ENCODE data around the gene CLCNKA.

The CLCNKA gene

GRCh38 chr1:16066245-16066644, 44.4 kb downstream of the CLCNKA start:
- DNase-seq, result no peak

GRCh38 chr1:16067127-16067768, 45.4 kb downstream of the CLCNKA start:
- DNase-seq, result peak; percentile 8

DNA sequence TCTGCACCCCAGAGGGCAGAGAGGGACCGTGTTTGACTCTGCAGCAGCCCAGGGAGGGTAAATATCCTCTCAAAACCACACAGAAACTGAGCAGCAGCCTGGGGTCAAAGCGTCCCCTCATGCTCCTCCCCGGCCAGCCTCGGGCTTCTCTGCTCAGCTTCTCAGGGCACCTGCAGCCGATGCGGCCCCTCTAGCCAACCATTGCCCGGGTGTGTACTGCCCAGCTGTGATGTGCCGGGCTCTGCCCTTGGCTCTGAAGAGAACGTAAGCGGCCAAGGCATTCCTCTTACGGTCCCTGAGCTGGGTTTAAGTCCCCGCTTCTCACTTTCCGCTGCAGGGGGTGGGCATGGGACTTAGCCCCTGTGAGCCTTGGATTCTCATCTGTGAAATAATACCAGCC, 46.1 kb downstream of the CLCNKA start:
- no peak for DNase-seq

DNA sequence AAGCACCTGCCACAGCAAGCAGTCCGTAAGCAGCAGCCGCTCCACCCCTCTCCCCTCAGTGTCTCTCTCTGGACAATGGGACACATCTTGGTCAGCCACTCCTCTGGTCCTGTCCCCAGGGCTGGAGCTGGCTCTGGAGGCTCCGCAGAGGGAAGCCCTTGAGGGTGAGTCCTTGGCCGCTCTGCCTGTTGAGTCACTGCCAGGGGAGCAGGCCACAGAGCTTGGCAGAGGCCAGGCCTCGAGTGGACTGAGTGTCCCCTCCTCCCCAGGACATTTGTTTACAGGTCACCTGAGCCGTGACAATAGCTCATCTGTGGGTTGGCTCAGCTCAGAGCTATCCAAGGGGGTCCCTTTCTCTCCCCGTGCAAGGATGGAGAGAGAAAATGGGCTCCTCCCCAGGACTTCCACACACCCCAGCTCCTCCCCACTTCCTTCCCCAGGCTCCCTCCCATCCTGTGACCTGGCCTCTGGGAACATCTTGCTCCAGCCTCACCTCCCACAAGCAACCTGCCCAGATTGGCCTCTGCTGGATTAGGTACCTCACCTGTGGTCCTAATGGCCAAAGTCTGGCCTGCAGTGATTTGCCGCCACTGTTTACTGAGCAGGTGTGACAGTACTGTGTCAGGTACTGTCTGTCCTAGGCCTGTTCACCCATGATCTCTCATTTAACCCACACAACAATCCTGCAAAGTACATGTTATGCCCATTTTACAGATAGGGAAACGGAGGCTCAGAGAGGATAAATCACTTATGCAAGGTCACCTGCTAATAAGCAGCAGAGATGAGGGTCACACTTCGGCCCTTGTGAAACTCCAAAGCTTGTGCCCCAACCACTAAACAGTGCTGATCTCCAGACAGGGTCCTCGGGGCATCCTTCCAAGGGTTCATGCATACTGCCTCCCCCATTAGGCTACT, 46.8 kb downstream of the CLCNKA start:
- DNase-seq, result no peak

DNA sequence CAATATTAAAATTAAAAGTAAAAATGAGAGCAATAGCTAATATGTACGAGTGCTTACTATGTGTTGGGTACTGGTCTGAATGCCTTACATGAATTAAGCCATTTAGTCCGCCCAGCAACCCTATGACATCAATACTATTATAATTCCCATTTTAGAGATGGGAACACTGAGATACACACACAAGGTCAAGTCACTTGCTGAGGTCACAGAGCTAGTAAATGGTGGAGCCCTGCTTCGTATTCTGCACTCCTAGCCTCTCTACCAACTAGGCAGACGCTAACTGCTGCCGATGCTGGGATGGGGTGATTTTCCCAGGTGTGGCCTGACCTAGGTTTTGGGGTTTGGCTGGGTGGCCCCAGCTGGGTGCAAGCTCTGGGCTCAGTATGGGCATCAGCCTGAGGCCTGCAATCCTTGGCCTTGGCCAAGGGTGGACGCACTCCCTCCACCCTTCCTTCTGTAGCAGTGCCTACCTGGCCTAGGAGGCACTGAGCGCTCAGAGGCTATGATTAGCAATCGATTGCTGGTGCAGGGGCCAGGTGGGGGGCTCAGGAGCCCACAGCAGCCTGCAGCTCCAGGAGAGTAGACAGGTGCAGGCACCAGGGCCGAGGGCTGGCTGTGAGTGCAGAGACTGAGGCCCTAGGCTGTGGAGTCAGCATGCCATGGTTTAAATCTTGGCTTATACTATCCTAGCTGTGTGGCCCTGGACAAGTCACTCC, 49.0 kb downstream of the CLCNKA start:
- DNase-seq, result no peak

- DNase-seq, result no peak
Measured at GRCh38 chr1:16071614-16072013, 49.8 kb downstream of the CLCNKA start.

- DNase-seq, result no peak
Measured at GRCh38 chr1:16072095-16072494, 50.3 kb downstream of the CLCNKA start.

DNA sequence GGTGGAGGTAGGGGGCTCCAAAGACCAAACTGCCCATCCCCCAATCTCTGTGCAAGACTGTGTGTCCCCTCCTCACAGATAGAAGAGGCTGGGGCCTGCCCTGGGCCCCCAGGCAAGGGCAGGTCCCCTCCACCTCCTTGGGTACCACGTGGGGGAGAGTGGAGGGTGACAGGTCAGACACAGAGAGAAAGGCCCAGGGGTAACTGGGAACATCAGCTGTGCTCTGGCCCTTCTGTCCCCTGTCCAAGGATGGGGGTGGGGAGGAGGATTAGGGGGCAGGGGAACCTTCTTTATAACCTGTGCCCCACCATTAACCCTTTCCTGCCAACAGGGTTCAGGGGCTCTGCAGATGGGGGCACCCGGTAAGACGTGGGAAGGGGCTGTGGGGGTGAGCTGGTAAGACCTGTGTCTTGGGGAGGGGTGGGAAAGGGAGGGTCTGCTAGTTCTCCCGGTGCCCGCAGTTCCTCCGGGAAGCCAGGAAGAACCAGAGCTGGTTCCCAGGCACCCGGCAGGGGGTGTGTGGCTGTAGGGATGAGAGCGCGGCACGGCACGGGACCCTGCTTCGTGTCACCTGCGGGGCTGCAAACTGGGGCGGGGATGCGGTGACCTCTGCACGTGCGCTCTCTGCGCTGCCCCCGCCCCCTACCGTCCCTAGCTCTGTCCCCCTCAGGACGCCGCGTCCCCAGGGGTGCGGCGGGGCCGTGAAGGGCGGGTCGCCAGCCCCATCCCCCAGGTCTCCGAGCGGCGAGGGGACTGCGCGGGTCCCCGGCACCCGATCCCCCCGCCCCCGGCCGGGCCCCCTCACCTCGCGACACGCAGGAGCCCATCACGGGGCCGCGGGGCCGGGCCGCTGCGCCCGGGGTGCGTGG, 51.0 kb downstream of the CLCNKA start:
- DNase-seq, result no peak

DNA sequence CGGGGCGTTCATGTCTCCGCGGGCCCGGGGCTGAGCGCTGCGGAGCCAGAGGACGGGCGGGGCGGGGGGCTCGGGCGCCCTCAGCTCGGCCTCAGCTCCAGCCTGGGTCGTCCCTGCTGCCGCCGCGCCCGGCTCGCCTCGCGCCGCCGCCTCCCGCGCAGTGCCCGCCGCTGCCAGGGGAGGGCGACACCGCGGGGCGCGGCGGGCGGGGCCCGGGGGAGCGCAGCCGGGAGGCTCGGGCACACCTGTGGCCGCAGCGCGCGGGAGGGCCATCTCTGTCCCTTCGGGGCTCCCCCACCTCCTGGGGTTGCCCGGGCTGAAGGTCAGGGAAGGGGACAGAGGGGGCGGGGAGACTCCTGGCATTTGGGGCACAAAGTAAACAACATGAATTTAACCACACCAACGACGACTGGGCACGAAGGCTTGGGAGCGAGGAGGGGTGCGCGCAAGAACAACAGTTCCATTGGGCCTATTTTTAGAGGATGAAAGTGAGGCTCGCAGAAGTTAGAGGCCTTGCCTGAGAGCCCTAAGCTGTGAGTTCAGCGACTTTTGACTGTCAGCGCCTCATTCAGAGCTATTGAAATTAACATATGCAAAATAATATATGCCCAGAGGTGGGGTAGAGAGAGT, 51.8 kb downstream of the CLCNKA start, which contains the start of gene FAM131C:
FAM131C (minus strand) TSS at position 162 of the 630 bp plus-strand sequence. CDS start 209 bp downstream, outside the sequence.
- no peak for DNase-seq

GRCh38 chr1:16074217-16074616, 52.4 kb downstream of the CLCNKA start:
- DNase-seq, result no peak

DNA sequence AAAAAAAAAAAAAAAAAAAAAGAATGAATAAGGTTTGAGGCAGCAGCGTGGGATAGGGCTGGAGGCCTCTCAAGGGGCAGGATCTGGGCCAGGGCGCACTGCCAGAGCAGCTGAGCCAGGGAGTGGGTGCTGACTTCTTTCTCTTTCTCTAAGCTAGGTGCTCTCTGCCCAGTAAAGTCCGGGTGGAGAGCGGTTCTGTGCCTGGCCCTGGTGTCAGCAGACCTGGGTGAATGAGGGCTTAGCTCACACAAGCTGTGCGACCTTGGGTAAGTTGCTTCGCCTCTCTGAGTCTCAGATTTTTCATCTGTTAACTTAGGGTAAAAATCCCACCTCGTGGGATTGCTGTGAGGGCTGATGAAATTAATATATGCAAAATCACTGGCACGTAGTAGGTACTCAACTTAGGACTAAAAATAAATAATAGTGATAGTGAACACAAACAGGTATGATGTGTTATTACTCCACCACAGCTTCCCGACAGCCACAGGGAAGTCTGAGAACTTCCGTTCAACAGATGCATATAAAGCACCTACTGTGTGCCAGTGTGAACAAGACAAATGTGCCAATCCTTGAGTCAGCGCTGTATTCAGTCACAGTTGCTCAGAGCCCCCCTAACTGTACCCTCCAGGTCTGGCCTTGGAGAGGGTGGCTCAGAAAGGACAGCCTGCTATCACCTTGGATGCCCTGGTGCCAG, 53.6 kb downstream of the CLCNKA start:
- no peak for DNase-seq

- DNase-seq, result no peak
Measured at GRCh38 chr1:16076031-16076864, 54.4 kb downstream of the CLCNKA start.

GRCh38 chr1:16076865-16077238, 55.0 kb downstream of the CLCNKA start:
- DNase-seq, result no peak

DNA sequence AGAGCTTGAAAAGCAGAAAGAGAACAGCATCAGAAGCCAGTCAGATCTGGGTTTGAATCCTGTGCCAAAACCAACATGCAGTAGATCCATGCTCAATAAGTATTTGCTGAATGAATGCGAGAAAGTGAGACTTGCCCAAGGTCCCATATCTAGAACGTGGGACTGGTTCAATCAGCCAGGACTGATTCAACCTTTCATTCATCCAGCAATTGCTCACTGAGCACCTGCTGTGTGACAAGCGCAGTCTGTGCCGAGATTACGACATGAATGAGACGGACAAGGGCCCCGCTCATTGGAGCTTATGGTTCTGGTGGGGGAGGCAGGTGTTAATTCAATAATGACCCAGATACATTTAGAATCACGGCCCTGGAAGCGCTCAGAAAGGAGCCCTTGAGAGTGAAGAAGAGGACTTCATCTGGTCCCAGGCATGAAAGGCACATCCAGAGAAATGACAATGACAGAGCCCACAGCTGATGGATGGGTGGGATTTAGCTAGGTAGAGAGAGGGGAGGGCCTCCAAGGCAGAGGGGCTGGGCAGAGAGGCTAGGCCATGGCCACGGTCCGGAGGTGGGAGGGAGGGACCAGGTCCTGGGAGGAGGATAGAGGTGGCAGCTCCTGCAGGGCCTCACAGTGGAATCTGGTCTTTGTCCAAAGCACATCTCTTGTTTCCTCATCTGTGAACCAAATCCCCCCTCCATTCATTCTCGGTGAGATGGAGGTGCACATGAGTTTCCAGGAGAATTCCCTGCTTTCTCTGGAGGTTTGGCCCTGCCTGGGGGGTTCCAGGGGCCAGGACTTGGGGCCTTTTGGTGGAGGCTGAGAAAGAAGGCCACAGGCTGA, 55.8 kb downstream of the CLCNKA start:
- no peak for DNase-seq

- DNase-seq, result peak; percentile 33
Measured at GRCh38 chr1:16078925-16079656, 57.3 kb downstream of the CLCNKA start.

DNA sequence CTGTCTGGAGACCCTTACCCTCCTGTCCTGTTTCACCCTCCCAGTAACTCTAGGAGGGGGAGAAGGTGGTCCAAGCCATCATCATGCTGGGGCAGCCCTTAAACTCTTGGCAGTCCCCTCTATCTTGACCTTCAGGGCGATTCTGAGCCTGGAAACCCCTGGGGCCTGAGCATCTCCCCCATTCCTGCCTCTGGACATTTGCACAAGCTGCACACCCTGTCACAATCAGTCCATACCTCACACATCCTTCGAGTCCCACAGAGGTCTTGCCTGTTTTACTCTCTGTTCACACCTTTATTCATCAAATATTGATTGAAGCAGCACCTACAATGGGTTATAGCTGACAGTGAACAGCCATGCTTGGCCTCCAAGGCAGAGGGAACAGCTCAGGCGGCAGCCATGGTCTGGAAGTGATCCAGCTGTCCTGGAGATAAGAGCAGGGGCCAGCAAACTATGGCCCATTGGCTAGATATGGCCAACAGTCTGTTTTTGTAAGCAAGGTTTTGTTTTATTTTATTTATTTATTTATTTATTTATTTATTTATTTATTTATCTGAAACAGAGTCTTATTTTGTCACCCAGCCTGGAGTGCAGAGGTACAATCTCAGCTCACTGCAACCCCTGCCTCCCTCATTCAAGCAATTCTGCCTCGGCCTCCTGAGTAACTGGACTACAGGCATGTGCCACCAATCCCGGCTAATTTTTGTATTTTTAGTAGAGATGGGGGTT, 58.8 kb downstream of the CLCNKA start:
- no peak for DNase-seq

- DNase-seq, result no peak
Measured at GRCh38 chr1:16081636-16082035, 59.8 kb downstream of the CLCNKA start.
